HEK293 (cell line): ENCODE measurements around the gene DLG2.

Experiments used
- GLI4 ChIP-seq: fragments of 450-650 bp; formaldehyde crosslinking; IDR thresholded peaks from 2 replicates; pipeline ENCODE4 v1.5.1; 2016; ENCODE audit warnings: missing biosample characterization, missing genetic modification characterization
- YY2 ChIP-seq: fragments of 450-650 bp; formaldehyde crosslinking; IDR thresholded peaks from 2 replicates; pipeline ENCODE4 v1.5.1; 2016; ENCODE audit warnings: missing biosample characterization, missing genetic modification characterization
- TF ChIP-seq, protein P1 (sequence below): fragments of 450-650 bp; formaldehyde crosslinking; IDR thresholded peaks from 2 replicates; pipeline ENCODE4 v1.5.1; 2016; ENCODE audit warnings: missing biosample characterization, missing genetic modification characterization, low read depth
- TF ChIP-seq, protein P2 (sequence below): fragments of 450-650 bp; formaldehyde crosslinking; IDR thresholded peaks from 2 replicates; pipeline ENCODE4 v1.5.1; 2016; ENCODE audit warnings: missing biosample characterization, missing genetic modification characterization
- TF ChIP-seq, protein P3 (sequence below): fragments of 450-650 bp; formaldehyde crosslinking; IDR thresholded peaks from 2 replicates; pipeline ENCODE4; 2016; ENCODE audit warnings: missing biosample characterization, missing genetic modification characterization
- TF ChIP-seq, protein P4 (sequence below): fragments of 450-650 bp; formaldehyde crosslinking; IDR thresholded peaks from 2 replicates; pipeline ENCODE4 v1.5.1; 2017; ENCODE audit warnings: missing biosample characterization, missing genetic modification characterization

DNA sequence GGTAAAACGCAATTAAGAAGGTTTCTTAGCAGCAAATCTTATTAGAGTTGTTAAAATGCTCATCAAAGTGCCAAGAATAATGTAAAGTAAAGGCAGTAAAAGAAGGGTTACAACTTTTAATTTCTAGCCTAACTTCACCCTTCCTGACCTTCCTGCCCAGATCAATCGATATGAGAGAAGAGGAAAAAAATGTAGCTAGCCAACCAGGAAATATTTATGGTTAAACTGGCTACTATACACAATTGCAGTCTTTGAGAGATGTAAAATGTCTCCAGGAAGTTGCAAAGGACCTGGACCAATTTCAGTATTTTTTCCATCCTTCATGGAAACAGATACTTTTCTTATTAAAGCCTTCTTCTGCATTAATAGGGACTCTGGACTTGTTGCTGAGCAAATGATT is 2199.2 kb downstream of the DLG2 start:
- TF ChIP-seq, protein P1, sequence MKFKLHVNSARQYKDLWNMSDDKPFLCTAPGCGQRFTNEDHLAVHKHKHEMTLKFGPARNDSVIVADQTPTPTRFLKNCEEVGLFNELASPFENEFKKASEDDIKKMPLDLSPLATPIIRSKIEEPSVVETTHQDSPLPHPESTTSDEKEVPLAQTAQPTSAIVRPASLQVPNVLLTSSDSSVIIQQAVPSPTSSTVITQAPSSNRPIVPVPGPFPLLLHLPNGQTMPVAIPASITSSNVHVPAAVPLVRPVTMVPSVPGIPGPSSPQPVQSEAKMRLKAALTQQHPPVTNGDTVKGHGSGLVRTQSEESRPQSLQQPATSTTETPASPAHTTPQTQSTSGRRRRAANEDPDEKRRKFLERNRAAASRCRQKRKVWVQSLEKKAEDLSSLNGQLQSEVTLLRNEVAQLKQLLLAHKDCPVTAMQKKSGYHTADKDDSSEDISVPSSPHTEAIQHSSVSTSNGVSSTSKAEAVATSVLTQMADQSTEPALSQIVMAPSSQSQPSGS (tag by site-specific recombination), result no peak
- TF ChIP-seq, protein P2, sequence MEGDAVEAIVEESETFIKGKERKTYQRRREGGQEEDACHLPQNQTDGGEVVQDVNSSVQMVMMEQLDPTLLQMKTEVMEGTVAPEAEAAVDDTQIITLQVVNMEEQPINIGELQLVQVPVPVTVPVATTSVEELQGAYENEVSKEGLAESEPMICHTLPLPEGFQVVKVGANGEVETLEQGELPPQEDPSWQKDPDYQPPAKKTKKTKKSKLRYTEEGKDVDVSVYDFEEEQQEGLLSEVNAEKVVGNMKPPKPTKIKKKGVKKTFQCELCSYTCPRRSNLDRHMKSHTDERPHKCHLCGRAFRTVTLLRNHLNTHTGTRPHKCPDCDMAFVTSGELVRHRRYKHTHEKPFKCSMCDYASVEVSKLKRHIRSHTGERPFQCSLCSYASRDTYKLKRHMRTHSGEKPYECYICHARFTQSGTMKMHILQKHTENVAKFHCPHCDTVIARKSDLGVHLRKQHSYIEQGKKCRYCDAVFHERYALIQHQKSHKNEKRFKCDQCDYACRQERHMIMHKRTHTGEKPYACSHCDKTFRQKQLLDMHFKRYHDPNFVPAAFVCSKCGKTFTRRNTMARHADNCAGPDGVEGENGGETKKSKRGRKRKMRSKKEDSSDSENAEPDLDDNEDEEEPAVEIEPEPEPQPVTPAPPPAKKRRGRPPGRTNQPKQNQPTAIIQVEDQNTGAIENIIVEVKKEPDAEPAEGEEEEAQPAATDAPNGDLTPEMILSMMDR (tag by site-specific recombination), result no peak
- TF ChIP-seq GLI4, result no peak
- TF ChIP-seq, protein P3, sequence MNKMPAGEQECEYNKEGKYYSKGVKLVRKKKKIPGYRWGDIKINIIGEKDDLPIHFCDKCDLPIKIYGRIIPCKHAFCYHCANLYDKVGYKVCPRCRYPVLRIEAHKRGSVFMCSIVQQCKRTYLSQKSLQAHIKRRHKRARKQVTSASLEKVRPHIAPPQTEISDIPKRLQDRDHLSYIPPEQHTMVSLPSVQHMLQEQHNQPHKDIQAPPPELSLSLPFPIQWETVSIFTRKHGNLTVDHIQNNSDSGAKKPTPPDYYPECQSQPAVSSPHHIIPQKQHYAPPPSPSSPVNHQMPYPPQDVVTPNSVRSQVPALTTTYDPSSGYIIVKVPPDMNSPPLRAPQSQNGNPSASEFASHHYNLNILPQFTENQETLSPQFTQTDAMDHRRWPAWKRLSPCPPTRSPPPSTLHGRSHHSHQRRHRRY (tag by site-specific recombination), result no peak
- no peak for TF ChIP-seq YY2 (tag by site-specific recombination)
- TF ChIP-seq, protein P4, sequence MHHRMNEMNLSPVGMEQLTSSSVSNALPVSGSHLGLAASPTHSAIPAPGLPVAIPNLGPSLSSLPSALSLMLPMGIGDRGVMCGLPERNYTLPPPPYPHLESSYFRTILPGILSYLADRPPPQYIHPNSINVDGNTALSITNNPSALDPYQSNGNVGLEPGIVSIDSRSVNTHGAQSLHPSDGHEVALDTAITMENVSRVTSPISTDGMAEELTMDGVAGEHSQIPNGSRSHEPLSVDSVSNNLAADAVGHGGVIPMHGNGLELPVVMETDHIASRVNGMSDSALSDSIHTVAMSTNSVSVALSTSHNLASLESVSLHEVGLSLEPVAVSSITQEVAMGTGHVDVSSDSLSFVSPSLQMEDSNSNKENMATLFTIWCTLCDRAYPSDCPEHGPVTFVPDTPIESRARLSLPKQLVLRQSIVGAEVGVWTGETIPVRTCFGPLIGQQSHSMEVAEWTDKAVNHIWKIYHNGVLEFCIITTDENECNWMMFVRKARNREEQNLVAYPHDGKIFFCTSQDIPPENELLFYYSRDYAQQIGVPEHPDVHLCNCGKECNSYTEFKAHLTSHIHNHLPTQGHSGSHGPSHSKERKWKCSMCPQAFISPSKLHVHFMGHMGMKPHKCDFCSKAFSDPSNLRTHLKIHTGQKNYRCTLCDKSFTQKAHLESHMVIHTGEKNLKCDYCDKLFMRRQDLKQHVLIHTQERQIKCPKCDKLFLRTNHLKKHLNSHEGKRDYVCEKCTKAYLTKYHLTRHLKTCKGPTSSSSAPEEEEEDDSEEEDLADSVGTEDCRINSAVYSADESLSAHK, result no peak
